HCT116 (cell line): ENCODE measurements around the gene SKIC8.
"Not testable (repeated sequence)": the region's sequence is repeated elsewhere in the genome, so short reads cannot be mapped to it uniquely, and the experiment has no call there.

ENCODE experiments used
- CEBPB ChIP-seq: IDR thresholded peaks from 2 replicates; pipeline ENCODE4 v1.6.1; 2012; ENCODE audit warnings: low read depth
- EZH2 ChIP-seq: fragments of 200-600 bp; sonication (generic); IDR thresholded peaks from 2 replicates; pipeline ENCODE4 v1.6.1; 2017; ENCODE audit warnings: antibody characterized with exemption, mixed run types
- EZH2phosphoT487 ChIP-seq: fragments of 200-600 bp; IDR thresholded peaks from 2 replicates; pipeline ENCODE4 v1.6.1; 2018; ENCODE audit warnings: antibody characterized with exemption, borderline replicate concordance
- POLR2A ChIP-seq: IDR thresholded peaks from 2 replicates; pipeline ENCODE4 v1.7.0; 2011; ENCODE audit warnings: borderline replicate concordance; ENCODE audit not compliant: insufficient read depth, insufficient read length; ENCODE audit errors: extremely low read depth
- RAD21 ChIP-seq: IDR thresholded peaks from 2 replicates; pipeline ENCODE4 v1.6.1; 2012; ENCODE audit warnings: low read depth, mild to moderate bottlenecking
- SIN3A ChIP-seq: IDR thresholded peaks from 2 replicates; pipeline ENCODE4 v1.6.1; 2012; ENCODE audit warnings: low read depth
- TCF7L2 ChIP-seq: IDR thresholded peaks from 2 replicates; pipeline ENCODE4 v1.7.0; 2011; ENCODE audit warnings: borderline replicate concordance, inconsistent platforms; ENCODE audit not compliant: insufficient read depth, insufficient read length; ENCODE audit errors: extremely low read depth
- YY1 ChIP-seq: IDR thresholded peaks from 2 replicates; pipeline ENCODE4 v1.6.1; 2011; ENCODE audit warnings: low read length, low read depth, moderate library complexity, mild to moderate bottlenecking; ENCODE audit not compliant: insufficient replicate concordance; ENCODE audit errors: extremely low read depth
- ZNF274 ChIP-seq: fragments of 200-500 bp; sonication (Bioruptor generic); IDR thresholded peaks from 2 replicates; pipeline ENCODE4 v1.6.1; 2014; ENCODE audit warnings: mild to moderate bottlenecking, low read depth, low read length, inconsistent platforms
- TF ChIP-seq, protein P1 (sequence below), 3 experiments: fragments of 200-600 bp in 1 of 3; sonication (generic) in 1 of 3; IDR thresholded peaks in 2 of 3; conservative IDR thresholded peaks in 1 of 3; 2 replicates each; pipeline ENCODE4 v1.5.1; 2012 to 2017; ENCODE audit warnings: low read depth in 2 of 3, low read length in 2 of 3, antibody characterized with exemption in 1 of 3, borderline replicate concordance in 1 of 3, control low read depth in 1 of 3, mild to moderate bottlenecking in 1 of 3, mixed read lengths in 1 of 3, mixed run types in 1 of 3, moderate library complexity in 1 of 3; ENCODE audit not compliant: insufficient read depth in 1 of 3
- TF ChIP-seq, protein P2 (sequence below): IDR thresholded peaks from 2 replicates; pipeline ENCODE4 v1.6.1; 2012
- TF ChIP-seq, protein P3 (sequence below): IDR thresholded peaks from 2 replicates; pipeline ENCODE4 v1.6.1; 2012; ENCODE audit warnings: low read depth
- TF ChIP-seq, protein P4 (sequence below): IDR thresholded peaks from 2 replicates; pipeline ENCODE4 v1.6.1; 2011; ENCODE audit warnings: mild to moderate bottlenecking, low read length, moderate library complexity; ENCODE audit not compliant: insufficient replicate concordance; ENCODE audit errors: extremely low read depth

DNA sequence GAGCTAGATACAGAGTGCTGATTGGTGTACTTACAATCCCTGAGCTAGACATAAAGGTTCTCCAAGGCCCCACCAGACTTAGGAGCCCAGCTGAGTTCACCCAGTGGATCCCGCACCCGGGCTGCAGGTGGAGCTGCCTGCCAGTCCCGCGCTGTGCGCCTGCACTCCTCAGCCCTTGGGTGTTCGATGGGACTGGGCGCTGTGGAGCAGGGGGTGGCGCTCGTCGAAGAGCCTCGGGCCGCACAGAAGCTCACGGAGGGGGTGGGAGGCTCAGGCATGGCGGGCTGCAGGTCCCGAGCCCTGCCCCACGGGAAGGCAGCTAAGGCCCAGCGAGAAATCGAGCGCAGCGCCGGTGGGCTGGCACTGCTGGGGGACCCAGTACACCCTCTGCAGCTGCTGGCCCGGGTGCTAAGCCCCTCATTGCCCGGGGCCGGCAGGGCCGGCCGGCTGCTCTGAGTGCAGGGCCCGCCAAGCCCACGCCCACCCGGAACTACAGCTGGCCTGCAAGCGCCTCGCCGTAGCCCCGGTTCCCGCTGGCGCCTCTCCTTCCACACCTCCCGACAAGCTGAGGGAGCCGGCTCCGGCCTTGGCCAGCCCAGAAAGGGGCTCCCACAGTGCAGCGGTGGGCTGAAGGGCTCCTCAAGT lies 53.3 kb downstream of the SKIC8 start:
- not testable (repeated sequence) for TF ChIP-seq POLR2A, EZH2, ZNF274, SIN3A, EZH2phosphoT487, RAD21, TCF7L2, YY1, CEBPB
- TF ChIP-seq, protein P1, sequence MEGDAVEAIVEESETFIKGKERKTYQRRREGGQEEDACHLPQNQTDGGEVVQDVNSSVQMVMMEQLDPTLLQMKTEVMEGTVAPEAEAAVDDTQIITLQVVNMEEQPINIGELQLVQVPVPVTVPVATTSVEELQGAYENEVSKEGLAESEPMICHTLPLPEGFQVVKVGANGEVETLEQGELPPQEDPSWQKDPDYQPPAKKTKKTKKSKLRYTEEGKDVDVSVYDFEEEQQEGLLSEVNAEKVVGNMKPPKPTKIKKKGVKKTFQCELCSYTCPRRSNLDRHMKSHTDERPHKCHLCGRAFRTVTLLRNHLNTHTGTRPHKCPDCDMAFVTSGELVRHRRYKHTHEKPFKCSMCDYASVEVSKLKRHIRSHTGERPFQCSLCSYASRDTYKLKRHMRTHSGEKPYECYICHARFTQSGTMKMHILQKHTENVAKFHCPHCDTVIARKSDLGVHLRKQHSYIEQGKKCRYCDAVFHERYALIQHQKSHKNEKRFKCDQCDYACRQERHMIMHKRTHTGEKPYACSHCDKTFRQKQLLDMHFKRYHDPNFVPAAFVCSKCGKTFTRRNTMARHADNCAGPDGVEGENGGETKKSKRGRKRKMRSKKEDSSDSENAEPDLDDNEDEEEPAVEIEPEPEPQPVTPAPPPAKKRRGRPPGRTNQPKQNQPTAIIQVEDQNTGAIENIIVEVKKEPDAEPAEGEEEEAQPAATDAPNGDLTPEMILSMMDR (IDR thresholded peaks at IDR 0.05 in 2 of 3, conservative IDR thresholded peaks at IDR 0.05 in 1 of 3; ENCODE audit: borderline replicate concordance in 1 of 3, insufficient read depth in 1 of 3, low read depth in 2 of 3, low read length in 2 of 3): not testable (repeated sequence)
- TF ChIP-seq, protein P2, sequence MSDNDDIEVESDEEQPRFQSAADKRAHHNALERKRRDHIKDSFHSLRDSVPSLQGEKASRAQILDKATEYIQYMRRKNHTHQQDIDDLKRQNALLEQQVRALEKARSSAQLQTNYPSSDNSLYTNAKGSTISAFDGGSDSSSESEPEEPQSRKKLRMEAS: not testable (repeated sequence)
- TF ChIP-seq, protein P3, sequence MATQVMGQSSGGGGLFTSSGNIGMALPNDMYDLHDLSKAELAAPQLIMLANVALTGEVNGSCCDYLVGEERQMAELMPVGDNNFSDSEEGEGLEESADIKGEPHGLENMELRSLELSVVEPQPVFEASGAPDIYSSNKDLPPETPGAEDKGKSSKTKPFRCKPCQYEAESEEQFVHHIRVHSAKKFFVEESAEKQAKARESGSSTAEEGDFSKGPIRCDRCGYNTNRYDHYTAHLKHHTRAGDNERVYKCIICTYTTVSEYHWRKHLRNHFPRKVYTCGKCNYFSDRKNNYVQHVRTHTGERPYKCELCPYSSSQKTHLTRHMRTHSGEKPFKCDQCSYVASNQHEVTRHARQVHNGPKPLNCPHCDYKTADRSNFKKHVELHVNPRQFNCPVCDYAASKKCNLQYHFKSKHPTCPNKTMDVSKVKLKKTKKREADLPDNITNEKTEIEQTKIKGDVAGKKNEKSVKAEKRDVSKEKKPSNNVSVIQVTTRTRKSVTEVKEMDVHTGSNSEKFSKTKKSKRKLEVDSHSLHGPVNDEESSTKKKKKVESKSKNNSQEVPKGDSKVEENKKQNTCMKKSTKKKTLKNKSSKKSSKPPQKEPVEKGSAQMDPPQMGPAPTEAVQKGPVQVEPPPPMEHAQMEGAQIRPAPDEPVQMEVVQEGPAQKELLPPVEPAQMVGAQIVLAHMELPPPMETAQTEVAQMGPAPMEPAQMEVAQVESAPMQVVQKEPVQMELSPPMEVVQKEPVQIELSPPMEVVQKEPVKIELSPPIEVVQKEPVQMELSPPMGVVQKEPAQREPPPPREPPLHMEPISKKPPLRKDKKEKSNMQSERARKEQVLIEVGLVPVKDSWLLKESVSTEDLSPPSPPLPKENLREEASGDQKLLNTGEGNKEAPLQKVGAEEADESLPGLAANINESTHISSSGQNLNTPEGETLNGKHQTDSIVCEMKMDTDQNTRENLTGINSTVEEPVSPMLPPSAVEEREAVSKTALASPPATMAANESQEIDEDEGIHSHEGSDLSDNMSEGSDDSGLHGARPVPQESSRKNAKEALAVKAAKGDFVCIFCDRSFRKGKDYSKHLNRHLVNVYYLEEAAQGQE: not testable (repeated sequence)
- TF ChIP-seq, protein P4, sequence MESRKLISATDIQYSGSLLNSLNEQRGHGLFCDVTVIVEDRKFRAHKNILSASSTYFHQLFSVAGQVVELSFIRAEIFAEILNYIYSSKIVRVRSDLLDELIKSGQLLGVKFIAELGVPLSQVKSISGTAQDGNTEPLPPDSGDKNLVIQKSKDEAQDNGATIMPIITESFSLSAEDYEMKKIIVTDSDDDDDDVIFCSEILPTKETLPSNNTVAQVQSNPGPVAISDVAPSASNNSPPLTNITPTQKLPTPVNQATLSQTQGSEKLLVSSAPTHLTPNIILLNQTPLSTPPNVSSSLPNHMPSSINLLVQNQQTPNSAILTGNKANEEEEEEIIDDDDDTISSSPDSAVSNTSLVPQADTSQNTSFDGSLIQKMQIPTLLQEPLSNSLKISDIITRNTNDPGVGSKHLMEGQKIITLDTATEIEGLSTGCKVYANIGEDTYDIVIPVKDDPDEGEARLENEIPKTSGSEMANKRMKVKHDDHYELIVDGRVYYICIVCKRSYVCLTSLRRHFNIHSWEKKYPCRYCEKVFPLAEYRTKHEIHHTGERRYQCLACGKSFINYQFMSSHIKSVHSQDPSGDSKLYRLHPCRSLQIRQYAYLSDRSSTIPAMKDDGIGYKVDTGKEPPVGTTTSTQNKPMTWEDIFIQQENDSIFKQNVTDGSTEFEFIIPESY: not testable (repeated sequence)
